HG03066 (cell line): ENCODE measurements around the gene RIBC1.
"Not testable (repeated sequence)": the region's sequence is repeated elsewhere in the genome, so short reads cannot be mapped to it uniquely, and the experiment has no call there.

Source experiments
- ATAC-seq: cut with Tn5 transposase; IDR thresholded peaks from one replicate; pipeline ENCODE4 v1.9.1; 2021; ENCODE audit warnings: low read depth; ENCODE audit not compliant: unreplicated experiment

Gene RIBC1

DNA sequence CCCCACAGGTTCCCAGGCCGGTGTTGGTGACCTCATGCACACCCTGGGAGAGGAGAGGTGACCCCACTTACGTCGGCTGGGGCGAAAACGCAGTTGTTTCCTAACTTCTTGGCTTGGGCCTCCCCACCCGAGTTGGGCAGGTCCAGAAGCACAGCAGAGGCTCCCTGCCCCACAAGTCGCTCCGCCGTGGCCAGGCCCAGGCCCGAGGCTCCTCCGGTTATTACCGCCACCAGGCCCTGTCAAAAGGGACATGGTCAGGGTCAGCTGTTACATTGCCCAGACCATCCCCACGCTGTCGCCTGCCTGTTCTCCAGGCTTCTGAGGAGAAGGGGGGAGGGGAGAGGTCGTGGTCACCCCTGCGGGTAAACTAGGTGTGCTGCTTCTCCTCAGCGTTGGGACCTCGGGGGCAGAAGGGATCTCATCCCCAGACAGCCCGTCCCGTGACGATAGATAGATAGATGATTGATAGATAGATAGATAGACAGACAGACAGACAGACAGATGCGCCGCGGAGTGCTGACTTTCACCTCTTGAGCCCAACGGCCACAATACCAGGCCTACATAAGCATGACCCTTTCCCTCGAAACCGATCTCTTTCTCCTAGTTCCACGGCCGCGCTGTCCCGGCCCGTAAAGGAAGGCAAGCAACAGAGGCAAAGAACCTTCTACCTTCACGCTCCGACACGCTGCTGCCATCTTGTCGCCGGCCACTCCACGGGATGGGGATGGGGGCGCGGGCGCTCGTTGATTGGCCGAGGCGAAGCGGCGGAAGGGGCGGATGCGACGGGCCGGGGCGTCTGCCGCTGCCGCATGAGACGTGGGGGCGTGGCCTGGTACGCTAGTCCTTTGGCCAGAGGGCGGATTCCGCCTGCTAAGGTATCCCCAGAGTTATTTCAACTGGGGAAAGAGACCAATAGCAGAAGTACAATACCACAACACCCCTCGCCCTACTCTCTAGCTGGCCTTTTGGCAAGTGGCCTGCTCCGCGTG, 11.3 kb downstream of the RIBC1 start, which contains the start of gene HSD17B10:
HSD17B10 (minus strand) TSS at position 720 of the 989 bp plus-strand sequence; CDS start at position 695, 25 bp downstream.
- ATAC-seq: peak; percentile 97

DNA sequence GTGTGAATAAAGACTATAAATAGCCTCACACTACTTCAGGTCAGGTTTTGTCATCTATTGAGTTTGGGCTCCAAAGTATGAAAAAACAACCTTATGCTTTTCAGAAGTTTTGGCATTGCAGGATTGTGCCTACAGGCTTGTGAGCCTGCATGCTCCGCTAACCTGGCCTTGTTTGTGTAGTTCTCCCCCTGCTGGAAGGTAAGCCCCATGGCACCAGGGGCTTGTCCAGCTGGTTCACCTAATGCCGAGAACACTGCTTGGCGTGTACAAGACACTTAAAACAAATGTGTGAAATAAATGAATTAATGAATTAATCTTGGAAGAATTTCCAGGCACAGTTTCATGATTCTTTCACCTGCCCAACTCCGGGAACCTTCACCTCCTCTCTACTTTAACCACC, 13.3 kb downstream of the RIBC1 start:
- ATAC-seq: peak; percentile 43

DNA sequence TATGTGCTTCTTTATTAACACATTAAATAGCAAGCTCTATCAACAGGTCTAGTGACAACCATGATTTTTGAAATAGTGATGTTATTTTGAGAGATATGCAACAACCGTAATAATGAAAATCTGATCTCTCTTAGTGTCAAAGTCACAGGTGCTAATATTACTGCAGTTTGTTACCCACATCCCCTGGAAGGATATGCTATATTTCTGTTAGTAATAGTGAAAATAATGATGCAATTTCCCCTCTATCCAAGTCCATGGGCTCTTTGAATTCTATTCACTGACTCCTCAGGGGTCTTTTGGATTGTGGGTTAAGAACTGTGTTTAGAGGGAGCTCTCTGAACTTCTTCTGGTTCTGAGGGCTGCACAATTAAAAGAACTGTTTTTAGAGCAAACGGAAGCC, 14.5 kb downstream of the RIBC1 start:
- no peak for ATAC-seq

DNA sequence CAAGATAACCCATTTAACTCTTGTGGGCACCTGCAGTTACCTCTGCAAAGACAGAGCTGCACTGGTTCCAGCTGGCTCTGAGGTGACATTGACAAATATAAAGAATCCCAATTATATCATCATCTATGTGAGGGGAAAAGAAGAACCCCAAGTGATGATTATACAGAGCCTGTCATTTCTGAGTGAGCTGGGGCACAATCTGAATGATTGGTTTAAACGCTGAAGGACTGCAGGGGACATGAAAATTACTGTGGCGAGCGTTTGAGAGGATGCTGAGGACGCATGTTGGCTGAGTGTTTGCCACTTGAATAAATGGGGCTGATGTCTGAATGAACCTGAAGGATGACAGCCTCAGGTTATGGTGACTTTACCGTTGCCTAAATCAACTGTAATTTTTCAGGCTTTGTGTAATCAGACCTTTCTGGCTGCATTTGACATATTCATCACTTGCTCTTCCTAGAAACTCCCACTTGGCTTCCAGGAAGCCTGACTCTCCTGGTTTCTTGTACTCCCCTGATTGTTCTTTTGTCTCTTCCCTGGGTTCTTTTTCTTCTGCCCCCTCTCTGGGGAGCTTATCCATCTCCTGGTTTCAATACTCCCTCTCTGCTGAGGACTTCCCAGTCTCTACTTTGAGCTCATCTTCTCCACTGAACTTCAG, 15.6 kb downstream of the RIBC1 start:
- ATAC-seq: no peak

DNA sequence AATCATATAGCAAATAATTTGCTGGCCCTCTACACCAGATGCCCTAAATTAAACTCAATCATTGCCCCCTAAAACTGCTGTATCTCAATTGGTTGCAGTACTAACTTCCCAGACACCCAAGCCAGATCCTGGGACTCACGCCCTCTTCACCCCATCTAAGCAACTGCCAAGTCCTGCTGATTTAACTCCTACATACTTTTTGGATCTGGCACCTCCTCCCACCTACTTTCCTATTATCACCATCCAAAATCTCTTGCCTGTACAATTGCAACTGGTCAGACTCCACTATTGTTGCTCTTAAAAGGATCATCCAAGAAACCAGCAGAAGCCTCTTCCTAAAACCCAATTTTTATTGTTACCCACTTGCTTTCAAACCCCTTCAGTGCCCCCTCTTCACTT, 16.2 kb downstream of the RIBC1 start:
- no peak for ATAC-seq

DNA sequence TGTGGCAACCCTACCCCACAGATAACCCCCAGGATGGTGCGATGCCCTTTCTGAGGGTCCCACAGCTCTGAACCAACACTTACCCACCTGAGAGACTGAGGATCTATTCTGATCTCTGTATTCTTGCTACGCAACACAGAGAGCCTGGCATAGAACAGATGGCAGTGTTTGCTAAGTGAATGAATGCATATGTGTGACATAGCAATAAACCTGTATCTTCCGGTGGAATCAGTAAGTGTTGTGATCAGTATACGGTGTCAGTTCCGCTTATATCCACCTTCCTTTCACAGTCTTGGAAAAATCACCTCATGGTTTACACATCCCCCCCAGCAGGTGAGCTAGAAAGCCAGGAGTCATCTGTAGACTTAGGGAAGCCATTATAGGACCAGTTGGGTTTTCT, 17.4 kb downstream of the RIBC1 start:
- ATAC-seq: no peak

DNA sequence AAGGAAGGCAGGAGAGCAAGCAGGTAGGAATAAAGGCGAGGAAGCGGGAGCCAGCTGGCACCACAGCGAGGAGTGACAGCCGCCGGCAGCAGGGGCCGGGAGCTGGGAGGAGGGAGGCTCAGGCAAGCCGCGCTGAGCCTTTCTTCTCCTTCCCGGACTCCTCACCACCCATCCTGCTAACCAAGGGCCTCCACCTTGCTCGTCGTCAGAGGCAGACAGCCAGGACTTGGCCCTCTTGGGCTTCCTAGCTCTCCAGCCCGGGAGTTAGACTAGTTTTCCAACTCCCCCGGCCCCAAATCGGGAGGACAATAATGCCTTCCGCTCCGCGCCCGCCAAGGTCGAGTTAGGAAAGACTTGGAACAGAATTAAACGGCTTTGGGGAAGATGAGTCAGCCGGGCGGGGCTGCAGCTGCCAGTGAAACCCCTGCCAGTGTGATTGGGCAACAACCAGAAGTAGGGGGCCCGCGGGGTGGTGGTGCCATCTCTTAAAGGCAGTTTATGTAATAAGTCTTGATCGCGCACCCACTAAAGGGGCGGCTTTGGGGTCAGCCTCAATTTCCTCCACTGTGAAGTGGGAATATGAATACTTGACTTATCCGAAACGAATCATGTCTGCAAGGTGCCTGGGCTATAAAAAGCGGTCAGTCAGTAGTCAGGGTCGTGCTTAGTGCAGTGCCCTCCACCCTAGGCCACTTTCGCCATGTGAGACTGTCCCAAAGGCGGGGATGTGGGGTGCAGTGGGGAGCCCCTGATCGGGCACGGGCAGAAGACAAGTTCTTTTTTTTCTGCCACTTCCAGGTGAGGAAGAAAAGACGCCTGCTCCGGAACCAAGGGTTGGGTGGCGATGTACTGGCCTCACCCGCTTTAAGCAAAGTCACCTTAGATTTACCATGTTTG, 18.2 kb downstream of the RIBC1 start:
- ATAC-seq: no peak

DNA sequence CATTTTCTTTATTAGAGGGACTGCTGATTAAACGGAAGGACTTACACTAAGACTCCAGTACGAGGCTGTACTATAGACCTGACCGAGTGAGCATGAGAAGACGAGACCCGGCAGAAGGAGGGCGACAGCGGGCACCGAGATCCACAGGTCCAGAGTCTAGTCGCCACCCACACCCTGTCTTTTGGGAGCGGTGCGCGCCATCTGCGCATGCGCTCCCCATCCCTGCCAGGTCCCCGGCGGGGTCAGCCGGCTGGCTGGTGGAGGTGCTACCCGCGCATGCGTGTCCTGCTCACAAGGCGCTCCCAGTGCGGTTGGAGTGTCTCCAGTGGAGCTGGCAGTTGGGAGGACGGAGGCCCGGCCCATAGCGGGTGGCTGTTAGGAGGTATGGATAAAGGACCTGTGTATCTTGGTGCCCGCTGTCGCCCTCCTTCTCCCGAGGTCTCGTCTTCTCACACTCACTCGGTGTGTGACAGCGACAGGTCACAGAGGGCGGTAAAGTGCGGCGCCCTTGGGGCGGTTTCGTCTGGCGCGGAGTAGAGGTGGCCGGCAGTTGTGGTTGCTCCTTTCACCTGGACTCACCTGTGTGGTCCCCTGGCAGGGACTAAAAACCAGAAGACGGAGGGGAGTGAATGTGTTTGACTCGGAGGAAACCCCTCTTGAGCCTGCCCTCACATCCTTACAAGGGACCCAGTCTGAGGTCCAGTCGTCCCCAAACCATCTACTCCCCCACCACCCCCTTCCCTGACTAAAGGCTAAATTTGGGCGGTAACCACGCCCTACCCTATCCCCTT, 19.1 kb downstream of the RIBC1 start:
- ATAC-seq: peak; percentile 75

DNA sequence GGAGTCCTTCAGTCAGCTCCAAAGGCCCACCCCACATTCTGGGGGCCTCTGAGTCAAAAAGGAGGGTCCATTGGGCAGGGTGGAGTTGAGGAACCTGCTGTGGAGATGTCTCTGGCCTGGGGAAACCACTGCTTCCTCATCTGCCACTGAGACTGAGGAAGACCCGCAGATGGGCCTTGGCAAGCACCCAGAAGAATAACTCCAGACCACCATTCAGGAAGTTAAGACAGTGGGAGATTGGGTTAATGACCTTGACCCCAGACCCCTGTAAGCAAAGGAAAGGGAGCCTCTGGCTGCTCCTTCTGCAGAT, 19.6 kb downstream of the RIBC1 start:
- ATAC-seq: no peak

DNA sequence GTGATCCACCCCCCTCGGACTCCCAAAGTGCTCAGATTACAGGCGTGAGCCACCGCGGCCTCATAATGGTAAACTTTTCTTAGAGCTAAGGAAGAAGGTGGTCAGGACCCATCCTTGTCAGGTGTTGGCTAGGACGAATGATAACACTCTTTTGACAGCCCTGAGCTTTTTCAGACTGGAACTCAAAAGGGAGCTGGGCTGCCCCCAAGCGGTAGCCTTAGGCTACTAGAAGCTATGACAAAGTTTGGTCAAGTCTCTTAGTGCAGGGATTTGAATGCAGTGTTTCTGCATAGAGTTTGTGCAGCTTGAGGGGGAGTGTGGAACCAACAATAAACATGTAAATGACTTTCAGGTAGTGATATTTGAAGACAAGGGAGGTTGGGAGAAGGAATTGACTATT, 23.3 kb downstream of the RIBC1 start:
- no peak for ATAC-seq

DNA sequence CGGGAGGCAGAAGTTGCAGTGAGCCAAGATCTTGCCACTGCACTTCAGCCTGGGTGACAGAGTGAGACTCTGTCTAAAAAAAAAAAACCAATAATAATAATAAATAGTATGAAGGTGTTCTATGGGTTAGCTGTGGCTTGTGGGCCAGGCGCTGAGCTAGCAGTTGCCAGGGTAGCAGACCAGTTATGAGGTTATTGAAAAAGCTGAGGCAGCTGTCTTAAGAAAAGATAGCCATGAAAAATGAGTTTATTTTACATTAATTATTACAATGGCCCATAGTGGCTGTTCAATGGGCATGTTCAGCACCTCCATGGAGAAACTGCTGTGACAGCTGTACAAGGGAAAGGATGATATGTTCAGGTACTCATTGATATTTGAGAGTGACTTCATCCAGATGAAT, 24.8 kb downstream of the RIBC1 start:
- ATAC-seq: no peak

DNA sequence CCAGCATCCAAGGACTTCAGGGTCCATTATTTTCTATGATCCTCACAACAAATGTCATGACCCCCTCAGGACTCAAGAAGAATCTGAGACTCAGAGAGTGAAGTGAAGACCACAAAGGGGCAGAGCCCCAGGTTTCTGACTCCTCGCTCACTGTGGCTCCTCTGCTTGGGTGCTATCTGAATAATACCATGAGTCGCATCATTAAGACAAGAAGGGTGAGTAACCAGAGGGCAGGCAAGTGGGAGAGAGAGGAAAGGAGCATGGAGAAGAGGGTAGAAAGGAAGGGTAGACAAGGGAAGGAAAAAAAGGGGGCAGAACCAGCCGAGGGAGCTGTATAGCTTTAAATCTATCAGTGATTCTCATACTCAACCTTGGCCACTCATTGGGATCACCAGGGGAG, 27.0 kb downstream of the RIBC1 start:
- no peak for ATAC-seq

DNA sequence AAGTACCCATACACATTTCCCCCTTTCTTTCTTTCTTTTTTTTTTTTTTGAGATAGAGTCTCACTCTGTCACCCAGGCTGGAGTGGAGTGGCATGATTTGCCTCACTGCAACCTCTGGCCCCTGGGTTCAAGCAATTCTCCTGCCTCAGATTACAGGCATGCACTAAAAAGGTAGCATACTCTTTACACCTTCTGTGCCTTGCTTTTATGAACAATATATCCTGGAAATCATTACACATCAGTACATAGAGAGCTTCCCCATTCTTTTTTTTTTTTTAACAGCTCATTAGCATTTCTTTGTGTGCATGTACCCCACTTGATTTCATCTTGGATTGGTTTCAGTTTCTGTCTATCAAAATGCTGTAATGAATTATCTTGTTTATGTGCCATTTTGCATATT, 30.1 kb downstream of the RIBC1 start:
- ATAC-seq: no peak

DNA sequence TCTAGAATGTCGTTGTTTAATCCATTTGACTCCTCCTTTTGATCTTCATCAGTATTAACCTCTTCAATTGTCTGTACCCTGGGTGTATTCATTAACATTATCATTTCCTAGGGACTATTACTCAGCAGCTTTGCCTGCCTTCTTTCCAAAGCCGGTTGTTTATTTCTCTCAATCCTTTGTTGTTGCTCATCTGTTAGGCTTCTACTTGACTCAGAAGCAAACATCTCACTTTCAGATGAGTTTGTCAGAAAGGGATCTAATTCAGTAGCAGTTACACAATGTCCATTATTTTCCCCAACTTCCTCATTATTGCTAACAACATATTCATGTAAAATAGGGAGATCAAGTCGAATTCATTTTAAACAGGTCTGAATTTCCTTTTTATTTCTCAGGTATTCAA, 33.6 kb downstream of the RIBC1 start:
- ATAC-seq: no peak

DNA sequence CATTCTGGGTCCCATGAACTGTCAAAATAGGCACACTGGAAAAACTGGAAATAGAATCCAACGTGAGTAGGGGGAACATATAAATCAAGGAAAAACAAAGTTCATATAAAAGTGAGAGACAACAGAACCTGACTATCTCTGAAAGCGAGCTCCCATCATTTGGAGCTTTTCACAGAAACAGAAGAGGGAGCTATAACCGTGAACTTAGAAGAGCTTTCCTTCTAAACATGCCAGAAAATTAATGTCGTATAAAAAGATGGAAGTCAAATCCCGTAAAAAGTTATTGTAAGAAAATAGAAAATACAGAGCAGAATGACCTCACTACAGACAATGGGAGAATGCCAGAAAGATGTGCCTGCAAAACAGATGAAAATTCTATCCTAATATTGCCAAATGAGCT, 35.4 kb downstream of the RIBC1 start:
- ATAC-seq: no peak

DNA sequence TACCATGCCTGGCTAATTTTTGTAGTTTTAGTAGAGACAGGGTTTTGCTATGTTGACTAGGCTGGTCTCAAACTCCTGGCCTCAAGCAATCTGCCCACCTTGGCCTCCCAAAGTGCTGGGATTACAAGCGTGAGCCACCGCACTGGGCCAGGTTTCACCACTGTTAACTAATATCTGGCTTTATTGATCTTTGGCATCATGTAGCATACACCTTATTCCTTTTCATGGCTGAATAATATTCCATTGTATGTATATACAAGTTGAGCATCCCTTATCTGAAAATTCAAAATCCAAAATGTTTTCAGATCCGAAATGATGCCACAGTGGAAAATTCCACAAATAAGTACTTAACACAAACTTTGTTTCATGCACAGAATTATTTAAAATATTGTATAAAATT, 46.0 kb downstream of the RIBC1 start:
- ATAC-seq: not testable (repeated sequence)

DNA sequence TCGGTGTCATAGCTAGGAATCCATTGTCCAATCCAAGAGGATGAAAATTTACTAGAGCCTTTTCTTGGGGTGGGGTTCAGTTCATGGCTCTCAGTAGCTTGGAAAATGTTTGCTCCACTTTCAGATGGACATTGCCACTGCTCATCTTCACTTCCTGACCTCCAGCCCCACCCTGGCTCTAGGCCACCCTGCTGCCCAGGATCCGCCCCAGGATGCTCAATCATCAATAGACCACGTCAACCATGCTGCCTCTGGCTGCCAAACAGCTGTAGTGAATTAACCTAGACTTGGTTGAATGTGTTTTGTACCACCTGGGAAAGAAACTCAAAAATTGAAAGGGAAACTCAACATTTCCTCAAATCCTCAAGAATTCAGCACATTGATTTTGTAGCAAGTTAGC, 48.7 kb downstream of the RIBC1 start:
- no peak for ATAC-seq

DNA sequence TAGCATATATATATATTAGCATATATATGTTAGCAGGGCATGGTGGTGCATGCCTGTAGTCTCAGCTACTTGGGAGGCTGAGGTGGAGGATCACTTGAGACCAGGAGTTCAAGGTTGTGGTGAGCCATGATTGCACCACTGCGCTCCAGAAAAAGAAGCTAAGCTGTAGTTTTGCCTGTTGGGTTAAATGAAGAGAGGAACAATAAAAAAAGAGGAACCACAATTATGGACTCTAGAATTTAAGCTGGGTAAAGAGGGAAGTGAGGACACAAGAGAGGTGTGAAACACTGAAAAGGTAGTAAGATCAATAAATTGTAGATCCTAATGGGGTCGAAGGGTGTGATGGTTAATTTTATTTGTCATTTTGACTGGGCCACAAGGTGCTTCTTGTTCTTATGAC, 52.0 kb downstream of the RIBC1 start:
- no peak for ATAC-seq

DNA sequence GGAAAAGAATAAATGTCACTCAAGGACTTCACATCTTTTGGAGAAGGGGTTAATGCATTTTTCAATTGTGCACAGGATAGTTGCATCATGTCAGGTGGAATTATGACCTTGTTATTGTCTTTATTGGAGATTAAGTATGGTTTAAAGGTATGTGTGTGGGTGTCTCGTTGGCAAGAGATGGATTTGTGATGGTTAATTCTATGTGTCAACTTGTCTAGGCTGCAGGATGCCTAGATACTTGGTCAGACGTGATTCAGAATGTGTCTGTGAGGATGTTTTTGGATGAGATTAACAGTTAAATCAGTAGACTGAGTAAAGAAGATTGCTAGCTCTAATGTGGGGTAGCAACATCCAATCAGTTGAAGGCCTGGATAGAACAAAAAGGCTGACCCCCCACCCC, 53.7 kb downstream of the RIBC1 start:
- ATAC-seq: no peak

DNA sequence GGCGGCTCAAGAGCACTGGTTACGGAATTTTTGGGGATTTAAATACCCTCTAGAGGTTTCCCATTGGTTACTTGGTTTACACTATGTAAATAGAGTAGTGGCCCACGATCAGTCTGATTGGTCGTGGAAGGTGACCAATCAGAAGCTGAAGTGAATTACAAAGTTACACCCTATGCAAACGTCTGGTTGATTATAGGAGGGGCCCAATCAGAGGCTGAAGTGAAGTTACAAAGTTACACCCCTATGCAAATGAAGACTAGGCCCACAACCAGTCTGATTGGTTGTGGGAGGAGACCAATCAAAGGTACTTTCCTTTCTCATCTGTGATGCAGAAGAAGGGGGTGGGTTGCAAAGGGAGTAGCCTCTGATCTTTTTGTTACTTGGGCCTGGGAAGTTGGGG, 56.6 kb downstream of the RIBC1 start:
- ATAC-seq: no peak
